ENCODE results near the gene HMX3. TPM values are rescaled to one million over a fixed set of nuclear protein-coding genes. Genes with fewer than 3 reads are reported as not detected.

HMX3 gene
- total RNA-seq, 1 experiment from 2014 or later = not detected

GRCh38 chr10:123148414-123149161 is 12.8 kb downstream of the HMX3 start:
- no peaks in the 10 kb centered on the region for H3K79me1 ChIP-seq (ENCODE audit: insufficient read depth, low read depth, low read length, poor library complexity, severe bottlenecking)
- no CpG with 5 or more reads among the region's 55 CpGs for WGBS (ENCODE audit: extremely low coverage, insufficient read length, low lambda C conversion rate)
- Mint-ChIP-seq H3K27ac (no peak overlapping the region), H3K4me3 (peak overlapping the region; percentile 42 to 80; a peak in 4 of 5 replicates), H3K36me3 (ENCODE audit: insufficient read depth in 1 of 3, low read depth in 3 of 3) (peaks cover 0 to 10% (median 0%) of the 10 kb centered on the region in 3 experiments; a peak in 3 of 7 replicates), H3K27me3 (ENCODE audit: low read depth) (peaks cover 98% of the 10 kb centered on the region), H3K9me3 (peaks cover 0 to 2% of the 10 kb centered on the region in 2 experiments; a peak in 2 of 5 replicates), H3K4me1 (peaks cover 42 to 64% of the 10 kb centered on the region in 2 experiments)
- no peak overlapping the region for H3K4ac ChIP-seq (ENCODE audit: low read depth, low read length)
- peaks cover 61% of the 10 kb centered on the region for H3K27me3 ChIP-seq (ENCODE audit: insufficient read depth, low read length)
- no peak overlapping the region for H3K27ac ChIP-seq (ENCODE audit: insufficient read length, low read depth, low read length)
- TF ChIP-seq, protein P1, sequence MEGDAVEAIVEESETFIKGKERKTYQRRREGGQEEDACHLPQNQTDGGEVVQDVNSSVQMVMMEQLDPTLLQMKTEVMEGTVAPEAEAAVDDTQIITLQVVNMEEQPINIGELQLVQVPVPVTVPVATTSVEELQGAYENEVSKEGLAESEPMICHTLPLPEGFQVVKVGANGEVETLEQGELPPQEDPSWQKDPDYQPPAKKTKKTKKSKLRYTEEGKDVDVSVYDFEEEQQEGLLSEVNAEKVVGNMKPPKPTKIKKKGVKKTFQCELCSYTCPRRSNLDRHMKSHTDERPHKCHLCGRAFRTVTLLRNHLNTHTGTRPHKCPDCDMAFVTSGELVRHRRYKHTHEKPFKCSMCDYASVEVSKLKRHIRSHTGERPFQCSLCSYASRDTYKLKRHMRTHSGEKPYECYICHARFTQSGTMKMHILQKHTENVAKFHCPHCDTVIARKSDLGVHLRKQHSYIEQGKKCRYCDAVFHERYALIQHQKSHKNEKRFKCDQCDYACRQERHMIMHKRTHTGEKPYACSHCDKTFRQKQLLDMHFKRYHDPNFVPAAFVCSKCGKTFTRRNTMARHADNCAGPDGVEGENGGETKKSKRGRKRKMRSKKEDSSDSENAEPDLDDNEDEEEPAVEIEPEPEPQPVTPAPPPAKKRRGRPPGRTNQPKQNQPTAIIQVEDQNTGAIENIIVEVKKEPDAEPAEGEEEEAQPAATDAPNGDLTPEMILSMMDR (conservative IDR thresholded peaks at IDR 0.05) = no peak
- H3K4me2 ChIP-seq (ENCODE audit: insufficient read depth, insufficient read length, low read length) = peak overlapping the region; percentile 46
- peaks cover 10% of the 10 kb centered on the region for H3K4me1 ChIP-seq (ENCODE audit: insufficient read depth, low read length)
- H4K8ac ChIP-seq (replicated peaks; ENCODE audit: insufficient read length, low read depth, low read length) = no peak overlapping the region
- peaks cover 23% of the 10 kb centered on the region for H3K23me2 ChIP-seq (ENCODE audit: insufficient read length, low read depth, low read length, poor library complexity, severe bottlenecking)
- H4K91ac ChIP-seq (ENCODE audit: insufficient read length, low read depth, low read length) = no peak overlapping the region
- no peak overlapping the region for H3K14ac ChIP-seq (ENCODE audit: insufficient read depth, low read length)
- H3K9me3 ChIP-seq (ENCODE audit: control insufficient read depth, low read depth, low read length) = no peaks in the 10 kb centered on the region
- H2BK120ac ChIP-seq (ENCODE audit: low read depth, low read length, poor library complexity, severe bottlenecking) = no peak overlapping the region
- H3K79me2 ChIP-seq (ENCODE audit: insufficient read depth, low read length) = no peaks in the 10 kb centered on the region
- no peak overlapping the region for H2BK5ac ChIP-seq (ENCODE audit: insufficient read length, low read length)
- no peak overlapping the region for H3K18ac ChIP-seq (ENCODE audit: insufficient read length, low read depth, low read length)
- H2BK15ac ChIP-seq (ENCODE audit: low read depth, low read length) = no peak overlapping the region
- H2AK5ac ChIP-seq (ENCODE audit: insufficient read length, low read length) = no peak overlapping the region
- peak; percentile 78 for DNase-seq
- H4K5ac ChIP-seq (ENCODE audit: insufficient read length, low read depth, low read length) = no peak overlapping the region
- no peak overlapping the region for H3K23ac ChIP-seq (ENCODE audit: insufficient read length, low read depth, low read length)
- H3T11ph ChIP-seq (ENCODE audit: low read length) = no peak overlapping the region
- no peaks in the 10 kb centered on the region for H4K20me1 ChIP-seq (ENCODE audit: control insufficient read depth, insufficient read depth, insufficient read length)
- no peak overlapping the region for H2BK20ac ChIP-seq (ENCODE audit: low read depth, low read length, poor library complexity, severe bottlenecking)
- no peak overlapping the region for H2AFZ ChIP-seq (ENCODE audit: low read length)
- H3K9ac ChIP-seq (ENCODE audit: extremely low read depth, insufficient read length, low read length) = no peak overlapping the region
- H3K56ac ChIP-seq (ENCODE audit: insufficient read length, low read depth, low read length) = no peak overlapping the region
- H2BK12ac ChIP-seq (ENCODE audit: insufficient read length, low read depth, low read length) = no peak overlapping the region
